Memory B cell (primary cell): Measurements from ENCODE around the gene RNF152.

Experiments
- ATAC-seq: fragments of 150-1000 bp; cut with Tn5 transposase; 2 replicates; pipeline ENCODE4 v1.10.0; 2021; ENCODE audit warnings: low read depth, mild to moderate bottlenecking, moderate library complexity
- DNase-seq, 2 donors: peaks; one replicate each; pipeline ENCODE4 v3.0.0; 2022; ENCODE audit warnings: low spot score in 2 of 2
- H3K27ac Mint-ChIP-seq: one replicate; pipeline ENCODE4 v1.8.0; 2022; ENCODE audit warnings: mild to moderate bottlenecking, moderate library complexity, mixed read lengths
- H3K27me3 Mint-ChIP-seq: one replicate; pipeline ENCODE4 v1.8.0; 2022; ENCODE audit warnings: mixed read lengths
- H3K36me3 Mint-ChIP-seq: one replicate; pipeline ENCODE4 v1.8.0; 2022; ENCODE audit warnings: mild to moderate bottlenecking, mixed read lengths
- H3K4me1 Mint-ChIP-seq: one replicate; pipeline ENCODE4 v1.8.0; 2022; ENCODE audit warnings: mixed read lengths
- H3K4me3 Mint-ChIP-seq: one replicate; pipeline ENCODE4 v1.8.0; 2022; ENCODE audit warnings: mild to moderate bottlenecking, moderate library complexity, mixed read lengths
- H3K9me3 Mint-ChIP-seq: one replicate; pipeline ENCODE4 v1.8.0; 2022; ENCODE audit warnings: mixed read lengths

Gene RNF152

GRCh38 chr18:61854578-61855448 is 38.0 kb downstream of the RNF152 start:
- H3K4me3 Mint-ChIP-seq, result no peak overlapping the region
- DNase-seq (no peak), ATAC-seq (no peak)
- H3K36me3 Mint-ChIP-seq, result no peaks in the 10 kb centered on the region
- H3K9me3 Mint-ChIP-seq, result no peaks in the 10 kb centered on the region
- peaks cover 2% of the 10 kb centered on the region for H3K27me3 Mint-ChIP-seq
- no peaks in the 10 kb centered on the region for H3K4me1 Mint-ChIP-seq
- no peak overlapping the region for H3K27ac Mint-ChIP-seq

- ATAC-seq, result no peak
- DNase-seq, result no peak
- no peaks in the 10 kb centered on the region for H3K9me3 Mint-ChIP-seq
- H3K36me3 Mint-ChIP-seq, result no peaks in the 10 kb centered on the region
- no peak overlapping the region for H3K4me3 Mint-ChIP-seq
- H3K4me1 Mint-ChIP-seq, result no peaks in the 10 kb centered on the region
- H3K27me3 Mint-ChIP-seq, result peaks cover 2% of the 10 kb centered on the region
- H3K27ac Mint-ChIP-seq, result no peak overlapping the region
Observed at GRCh38 chr18:61853855-61854254, 39.0 kb downstream of the RNF152 start.

GRCh38 chr18:61852496-61852895 is 40.3 kb downstream of the RNF152 start:
- peaks cover 7% of the 10 kb centered on the region for H3K27me3 Mint-ChIP-seq
- no peak overlapping the region for H3K4me3 Mint-ChIP-seq
- no peak overlapping the region for H3K27ac Mint-ChIP-seq
- DNase-seq (no peak), ATAC-seq (no peak)
- no peaks in the 10 kb centered on the region for H3K9me3 Mint-ChIP-seq
- no peaks in the 10 kb centered on the region for H3K4me1 Mint-ChIP-seq
- H3K36me3 Mint-ChIP-seq, result no peaks in the 10 kb centered on the region

- Mint-ChIP-seq H3K4me1 (no peaks in the 10 kb centered on the region), H3K27me3 (peaks cover 7% of the 10 kb centered on the region), H3K36me3 (no peaks in the 10 kb centered on the region), H3K9me3 (no peaks in the 10 kb centered on the region), H3K4me3 (no peak overlapping the region), H3K27ac (no peak overlapping the region)
- no peak for DNase-seq
- ATAC-seq, result no peak
Observed at GRCh38 chr18:61851940-61852451, 40.8 kb downstream of the RNF152 start.

GRCh38 chr18:61851279-61851678 is 41.5 kb downstream of the RNF152 start:
- ATAC-seq (no peak), DNase-seq (no peak)
- Mint-ChIP-seq H3K27me3 (peaks cover 6% of the 10 kb centered on the region), H3K27ac (no peak overlapping the region), H3K36me3 (no peaks in the 10 kb centered on the region), H3K4me1 (no peaks in the 10 kb centered on the region), H3K4me3 (no peak overlapping the region), H3K9me3 (no peaks in the 10 kb centered on the region)

- no peak for ATAC-seq
- no peaks in the 10 kb centered on the region for H3K36me3 Mint-ChIP-seq
Observed at GRCh38 chr18:61850756-61851155, 42.1 kb downstream of the RNF152 start.

GRCh38 chr18:61847164-61847791 is 45.5 kb downstream of the RNF152 start:
- DNase-seq (no peak), ATAC-seq (no peak)
- H3K27me3 Mint-ChIP-seq, result peaks cover 8% of the 10 kb centered on the region
- no peak overlapping the region for H3K27ac Mint-ChIP-seq
- H3K4me1 Mint-ChIP-seq, result no peaks in the 10 kb centered on the region
- no peaks in the 10 kb centered on the region for H3K36me3 Mint-ChIP-seq
- no peaks in the 10 kb centered on the region for H3K9me3 Mint-ChIP-seq
- no peak overlapping the region for H3K4me3 Mint-ChIP-seq

More at GRCh38 chr18:61850756-61851155, 42.1 kb downstream of the RNF152 start:
- no peak overlapping the region for H3K27ac Mint-ChIP-seq
- H3K4me3 Mint-ChIP-seq, result no peak overlapping the region
- H3K9me3 Mint-ChIP-seq, result no peaks in the 10 kb centered on the region
- H3K27me3 Mint-ChIP-seq, result peaks cover 5% of the 10 kb centered on the region
- H3K4me1 Mint-ChIP-seq, result no peaks in the 10 kb centered on the region
- no peak for DNase-seq

GRCh38 chr18:61845197-61845596 is 47.6 kb downstream of the RNF152 start:
- Mint-ChIP-seq H3K36me3 (no peaks in the 10 kb centered on the region), H3K27ac (no peak overlapping the region), H3K4me1 (no peaks in the 10 kb centered on the region), H3K9me3 (no peaks in the 10 kb centered on the region), H3K27me3 (peaks cover 11% of the 10 kb centered on the region), H3K4me3 (no peak overlapping the region)
- no peak for DNase-seq
- ATAC-seq, result no peak

GRCh38 chr18:61844726-61845125 is 48.1 kb downstream of the RNF152 start:
- Mint-ChIP-seq H3K36me3 (no peaks in the 10 kb centered on the region), H3K4me1 (no peaks in the 10 kb centered on the region), H3K27ac (no peak overlapping the region), H3K4me3 (no peak overlapping the region), H3K9me3 (no peaks in the 10 kb centered on the region), H3K27me3 (peaks cover 11% of the 10 kb centered on the region)
- ATAC-seq (no peak), DNase-seq (no peak)

- DNase-seq (no peak), ATAC-seq (no peak)
- H3K36me3 Mint-ChIP-seq, result no peaks in the 10 kb centered on the region
- H3K27ac Mint-ChIP-seq, result no peak overlapping the region
- H3K4me3 Mint-ChIP-seq, result no peak overlapping the region
- H3K9me3 Mint-ChIP-seq, result peaks cover 2% of the 10 kb centered on the region
- peaks cover 13% of the 10 kb centered on the region for H3K27me3 Mint-ChIP-seq
- no peaks in the 10 kb centered on the region for H3K4me1 Mint-ChIP-seq
Observed at GRCh38 chr18:61842146-61842545, 50.7 kb downstream of the RNF152 start.

GRCh38 chr18:61841706-61842105 is 51.1 kb downstream of the RNF152 start:
- ATAC-seq, result no peak
- Mint-ChIP-seq H3K27me3 (peaks cover 13% of the 10 kb centered on the region), H3K36me3 (no peaks in the 10 kb centered on the region), H3K9me3 (peaks cover 2% of the 10 kb centered on the region), H3K4me1 (no peaks in the 10 kb centered on the region), H3K4me3 (no peak overlapping the region), H3K27ac (no peak overlapping the region)
- DNase-seq, result no peak

- H3K27ac Mint-ChIP-seq, result no peak overlapping the region
- peaks cover 3% of the 10 kb centered on the region for H3K9me3 Mint-ChIP-seq
- DNase-seq, result no peak
- H3K36me3 Mint-ChIP-seq, result no peaks in the 10 kb centered on the region
- H3K4me1 Mint-ChIP-seq, result no peaks in the 10 kb centered on the region
- ATAC-seq, result no peak
- no peak overlapping the region for H3K4me3 Mint-ChIP-seq
- peaks cover 15% of the 10 kb centered on the region for H3K27me3 Mint-ChIP-seq
Observed at GRCh38 chr18:61840324-61840723, 52.5 kb downstream of the RNF152 start.

GRCh38 chr18:61838521-61838920 is 54.3 kb downstream of the RNF152 start:
- Mint-ChIP-seq H3K36me3 (no peaks in the 10 kb centered on the region), H3K4me1 (peaks cover under 1% of the 10 kb centered on the region), H3K4me3 (no peak overlapping the region), H3K27ac (no peak overlapping the region), H3K9me3 (peaks cover 3% of the 10 kb centered on the region), H3K27me3 (peaks cover 15% of the 10 kb centered on the region)
- DNase-seq (no peak), ATAC-seq (no peak)

- peaks cover 4% of the 10 kb centered on the region for H3K4me1 Mint-ChIP-seq
- H3K4me3 Mint-ChIP-seq, result no peak overlapping the region
- no peak overlapping the region for H3K27ac Mint-ChIP-seq
- peaks cover 18% of the 10 kb centered on the region for H3K27me3 Mint-ChIP-seq
- ATAC-seq (no peak), DNase-seq (no peak)
- H3K9me3 Mint-ChIP-seq, result peaks cover 3% of the 10 kb centered on the region
- no peaks in the 10 kb centered on the region for H3K36me3 Mint-ChIP-seq
Observed at GRCh38 chr18:61833978-61834377, 58.8 kb downstream of the RNF152 start.
